ENCODE measurements around the gene ATP8B4.

GRCh38 chr15:49813625-49814024, 305.4 kb downstream of the ATP8B4 start:
- no peak for TF ChIP-seq CTCF (conservative IDR thresholded peaks at IDR 0.05 in 1 of 2, IDR thresholded peaks at IDR 0.05 in 1 of 2; ENCODE audit: low read depth in 1 of 2, low read length in 2 of 2)
- no peak for TF ChIP-seq EZH2 (IDR thresholded peaks at IDR 0.05; ENCODE audit: low read length, missing control alignments)
